GM21825 (cell line): Measurements from ENCODE around the gene SIGLEC15.
"Not testable (repeated sequence)": the region's sequence is repeated elsewhere in the genome, so short reads cannot be mapped to it uniquely, and the experiment has no call there.

Experiments
- ATAC-seq: cut with Tn5 transposase; IDR thresholded peaks from one replicate; pipeline ENCODE4 v1.9.1; 2021; ENCODE audit warnings: mild to moderate bottlenecking, moderate library complexity; ENCODE audit not compliant: unreplicated experiment

Gene SIGLEC15

DNA sequence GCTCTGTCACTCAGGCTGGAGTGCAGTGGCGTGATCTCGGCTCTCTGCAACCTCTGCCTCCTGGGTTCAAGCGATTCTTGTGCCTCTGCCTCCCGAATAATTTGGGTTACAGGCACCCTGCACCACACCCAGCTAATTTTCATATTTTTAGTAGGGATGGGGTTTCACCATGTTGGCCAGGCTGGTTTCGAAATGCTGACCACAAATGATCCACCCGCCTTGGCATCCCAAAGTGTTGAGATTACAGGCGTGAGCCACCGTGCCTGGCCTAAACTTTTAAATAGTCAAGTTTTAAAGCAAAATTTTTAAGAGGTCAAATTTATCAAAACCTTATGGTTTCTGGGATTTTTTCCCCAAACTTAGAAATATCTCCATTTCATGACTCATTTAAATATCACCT lies 6.7 kb upstream of the SIGLEC15 start:
- ATAC-seq, result not testable (repeated sequence)

DNA sequence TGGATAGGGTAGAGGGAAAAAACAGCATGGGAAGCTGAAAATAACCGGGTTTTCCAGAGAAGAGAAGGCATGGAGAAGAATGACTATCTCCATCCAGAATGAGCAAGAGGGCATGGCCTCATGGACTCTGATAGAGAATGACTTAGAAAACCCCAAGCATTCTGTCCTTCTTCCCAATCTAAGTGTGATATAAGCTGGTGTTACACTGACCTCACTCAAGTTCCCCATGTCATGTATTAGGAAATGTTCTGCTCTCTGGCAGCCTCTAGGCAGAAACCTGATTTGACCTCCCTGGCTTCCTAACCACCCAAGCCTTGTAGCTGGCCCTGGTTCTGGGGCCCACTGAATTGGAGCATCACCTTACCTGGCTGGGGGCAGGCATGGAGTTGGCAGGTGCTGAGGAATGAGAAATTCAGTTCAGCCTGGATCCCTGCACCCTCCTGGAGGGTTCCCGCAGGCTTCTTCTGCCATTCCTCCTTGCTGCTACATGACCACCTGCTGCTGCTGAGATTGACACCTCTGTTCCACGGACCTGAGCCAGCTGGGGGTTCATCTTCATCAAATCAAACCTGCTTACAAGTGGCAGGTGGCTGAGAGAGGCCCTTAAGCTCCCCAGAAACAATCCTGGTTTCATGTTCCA lies 5.2 kb upstream of the SIGLEC15 start:
- no peak for ATAC-seq

DNA sequence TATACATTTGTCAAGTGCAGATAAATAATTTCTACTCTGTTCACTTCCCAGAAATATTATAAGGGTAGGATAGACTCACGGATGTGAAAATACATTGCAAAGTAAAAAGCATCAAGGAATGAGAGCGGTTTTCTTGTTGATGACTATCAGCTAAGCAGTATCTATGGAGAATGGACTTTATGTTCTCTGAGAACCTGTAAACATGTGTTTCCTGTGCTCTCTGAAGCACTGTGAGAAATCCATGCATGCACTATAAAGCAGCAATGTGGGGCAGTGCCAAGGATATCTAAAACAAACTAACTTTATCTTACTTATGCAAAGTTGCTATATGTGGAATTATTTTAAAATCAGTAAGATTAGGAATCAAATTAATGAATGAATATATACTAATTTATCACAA lies 4.4 kb upstream of the SIGLEC15 start:
- no peak for ATAC-seq

DNA sequence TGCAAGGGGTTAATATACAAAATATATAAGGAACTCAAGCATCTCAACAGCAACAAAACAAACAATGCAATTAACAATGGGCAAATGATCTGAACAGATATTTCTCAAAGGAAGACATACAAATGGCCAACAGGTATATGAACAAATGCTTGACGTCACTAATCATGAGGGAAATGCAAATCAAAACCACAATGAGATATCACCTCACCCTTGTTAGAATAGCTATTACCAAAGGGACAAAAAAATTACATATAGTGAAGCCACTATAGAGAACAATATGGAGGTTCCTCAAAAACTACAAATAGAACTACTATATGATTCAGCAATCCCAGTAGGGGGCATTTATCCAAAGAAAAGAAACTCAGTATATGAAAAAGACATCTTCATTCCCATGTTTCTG lies 3.8 kb upstream of the SIGLEC15 start:
- no peak for ATAC-seq

DNA sequence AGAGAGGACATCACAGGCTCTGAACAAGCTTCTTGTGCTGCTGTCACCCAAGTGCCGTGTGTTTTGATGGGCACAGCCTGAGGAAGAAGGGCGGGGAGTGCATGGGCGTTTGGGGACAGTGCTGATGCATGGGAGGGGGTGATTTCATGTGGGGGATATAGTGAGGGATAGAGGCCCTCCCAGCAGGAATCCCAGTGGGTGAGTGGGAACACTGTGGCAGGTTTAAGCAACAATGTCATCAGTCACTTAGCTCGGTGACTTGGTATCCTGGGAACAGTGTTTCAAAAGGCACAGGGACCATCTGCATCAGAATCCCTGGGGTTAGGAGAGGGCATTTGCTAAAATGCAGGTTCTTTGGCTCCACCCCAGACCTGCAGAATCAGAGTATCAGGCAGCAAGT lies 609 bp downstream of the SIGLEC15 start:
- no peak for ATAC-seq

DNA sequence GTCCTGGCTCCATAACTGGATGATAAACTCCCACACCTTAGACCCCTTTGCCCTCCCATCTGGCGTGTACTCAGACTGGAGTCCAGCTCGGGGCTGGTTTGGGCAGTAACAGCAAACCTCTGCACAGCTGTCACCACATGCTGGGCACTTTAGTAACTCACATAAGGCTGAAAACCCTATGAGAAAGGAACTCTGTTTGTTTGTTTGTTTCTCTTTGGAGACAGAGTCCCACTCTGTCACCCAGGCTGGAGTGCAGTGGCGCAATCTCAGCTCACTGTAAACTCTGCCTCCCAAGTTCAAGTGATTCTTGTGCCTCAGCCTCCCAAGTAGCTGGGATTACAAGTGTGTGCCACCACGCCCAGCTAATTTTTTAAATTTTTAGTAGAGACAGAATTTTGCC lies 1.2 kb downstream of the SIGLEC15 start:
- ATAC-seq, result not testable (repeated sequence)

DNA sequence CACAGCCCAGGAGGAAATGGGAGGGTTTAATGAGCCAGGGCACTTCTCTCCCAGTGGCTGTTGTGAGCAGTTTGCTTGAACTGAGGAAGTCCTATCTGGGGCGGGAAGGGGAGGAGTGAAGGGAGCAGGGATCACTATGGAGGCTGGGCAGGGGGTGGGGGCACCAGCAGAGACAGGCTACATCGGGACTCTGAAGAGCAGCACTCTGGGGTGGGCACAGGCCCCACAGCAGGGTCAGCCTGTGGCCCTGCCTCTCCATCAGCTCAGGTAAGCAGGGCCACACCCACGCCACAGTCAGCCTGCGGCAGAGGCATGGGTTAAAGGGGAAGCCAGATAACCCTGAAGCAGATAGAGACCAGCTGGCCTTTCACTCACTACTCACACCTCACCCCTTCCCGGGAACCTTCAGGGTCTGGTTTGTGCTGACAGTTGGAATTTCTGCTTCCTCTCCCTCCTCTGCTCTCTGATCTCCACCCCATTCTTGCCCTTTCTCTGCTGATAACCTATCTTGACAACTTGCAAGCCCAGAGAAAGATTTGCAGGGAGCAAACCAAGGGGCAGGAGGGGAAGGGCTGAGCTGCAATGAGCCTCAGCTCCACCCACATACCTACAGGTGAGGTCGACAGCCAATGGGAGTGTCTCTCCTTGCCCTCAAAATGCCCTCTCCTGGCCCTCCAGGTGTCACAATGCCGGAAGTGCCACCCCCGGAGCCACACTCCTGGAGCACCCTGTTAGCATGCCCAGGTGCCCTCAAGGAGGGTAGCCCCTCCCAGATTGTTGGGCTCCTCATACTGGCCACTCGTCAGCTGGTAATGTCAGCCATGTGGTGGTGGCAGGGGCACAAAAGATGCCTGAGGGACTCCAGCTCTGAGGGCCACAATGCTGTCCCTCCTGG lies 3.7 kb downstream of the SIGLEC15 start:
- no peak for ATAC-seq

DNA sequence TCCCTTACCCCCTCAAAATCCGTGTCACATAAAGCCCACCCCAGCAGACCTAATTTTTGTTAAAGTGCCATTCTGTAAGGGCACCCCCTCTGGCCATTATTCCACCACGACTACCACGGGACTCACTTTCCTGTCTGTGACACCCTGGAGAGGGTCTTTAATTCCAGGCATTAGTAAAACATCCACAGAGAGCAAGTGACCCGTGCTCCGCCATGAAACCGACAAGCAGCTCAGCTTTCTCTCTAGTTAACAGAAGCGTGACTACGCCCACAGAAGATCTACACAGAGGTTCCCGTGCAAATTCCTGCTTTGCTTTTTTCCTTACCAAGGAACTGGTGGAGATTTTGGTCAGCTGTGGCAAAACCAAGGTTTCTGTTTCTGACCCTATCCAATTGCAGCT lies 4.4 kb downstream of the SIGLEC15 start:
- no peak for ATAC-seq

DNA sequence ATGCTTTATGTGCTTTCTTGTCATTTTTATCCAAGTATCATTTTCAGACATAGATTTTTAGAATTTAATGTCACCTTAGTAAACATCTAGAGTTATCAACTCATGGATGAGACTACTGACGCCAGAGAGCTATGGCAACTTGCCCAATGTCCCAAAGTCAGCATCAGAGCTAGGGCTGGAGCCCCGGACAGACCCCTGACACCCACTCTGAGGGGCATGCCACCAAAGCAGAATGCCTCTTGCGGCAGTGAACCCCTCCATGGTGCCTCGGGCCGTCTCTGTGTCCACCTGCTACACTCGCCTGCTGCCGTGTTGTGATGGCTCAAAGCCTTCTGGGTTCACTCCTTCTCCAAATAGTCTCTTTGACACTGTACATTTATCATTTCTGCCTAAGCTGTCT lies 5.4 kb downstream of the SIGLEC15 start:
- ATAC-seq, result no peak

DNA sequence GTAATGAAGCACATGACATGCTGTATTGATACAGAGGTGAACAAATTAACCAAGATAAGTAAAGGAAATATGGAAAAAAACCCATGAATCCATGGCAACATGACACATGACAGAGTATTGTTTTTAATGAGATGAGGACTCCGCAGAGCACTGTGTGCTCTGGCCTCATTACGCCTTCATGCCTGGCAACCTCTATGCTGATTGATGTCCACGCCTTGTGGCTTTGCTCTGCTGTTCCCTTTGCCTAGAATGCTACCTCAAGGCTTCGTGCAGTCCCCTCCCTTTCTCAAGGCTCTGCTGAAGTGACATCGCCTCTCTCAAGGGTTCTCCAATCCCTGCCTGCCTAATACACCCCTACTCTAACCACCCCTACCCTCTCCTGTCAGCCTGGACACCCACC lies 8.4 kb downstream of the SIGLEC15 start:
- ATAC-seq, result no peak

DNA sequence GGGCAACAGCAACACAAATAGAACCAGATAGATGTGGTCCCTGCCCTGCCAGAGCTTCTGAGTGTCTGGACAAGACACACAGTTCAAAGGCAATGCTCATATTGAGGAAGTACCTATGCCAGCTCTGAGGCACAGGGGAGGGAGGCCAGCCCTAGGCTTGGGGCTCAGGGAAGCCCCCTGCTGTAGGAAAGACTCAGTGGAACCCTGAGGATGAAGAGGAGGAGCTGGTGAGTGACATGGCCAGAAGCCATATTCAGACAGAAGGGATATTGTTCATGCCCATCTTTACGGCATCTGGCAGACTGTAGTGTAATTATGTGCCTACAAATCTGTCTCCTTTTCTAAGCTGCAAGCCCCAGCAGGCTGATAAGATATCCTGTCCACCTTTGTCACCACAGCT lies 8.8 kb downstream of the SIGLEC15 start:
- ATAC-seq, result no peak

DNA sequence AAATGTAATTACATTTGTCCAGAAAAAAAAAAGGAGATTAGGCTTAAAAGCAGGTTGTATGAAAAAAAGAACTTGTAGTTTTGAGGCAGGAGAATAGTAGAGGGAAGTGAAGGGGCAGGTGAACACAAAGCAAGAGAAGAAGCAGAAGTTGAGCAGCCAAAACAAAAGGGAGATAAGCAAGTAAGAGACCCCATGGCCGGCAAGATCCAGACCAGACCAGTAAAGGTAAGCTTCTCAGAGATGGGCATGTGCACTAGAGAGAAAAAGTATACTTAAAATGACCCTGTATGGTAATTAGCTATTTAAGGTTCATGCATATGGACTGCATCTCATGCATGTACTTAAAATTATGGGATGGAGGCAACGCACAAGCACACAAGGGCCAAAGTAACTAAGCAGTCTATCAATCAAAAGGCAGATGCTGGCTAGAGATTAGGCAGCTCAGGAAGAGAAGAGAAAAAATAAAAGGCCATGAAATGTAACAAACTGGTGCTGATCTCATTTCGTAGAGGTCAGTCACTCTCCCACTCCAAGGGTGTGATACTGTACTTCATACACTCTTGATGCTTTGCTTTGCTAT lies 9.7 kb downstream of the SIGLEC15 start:
- ATAC-seq, result no peak

DNA sequence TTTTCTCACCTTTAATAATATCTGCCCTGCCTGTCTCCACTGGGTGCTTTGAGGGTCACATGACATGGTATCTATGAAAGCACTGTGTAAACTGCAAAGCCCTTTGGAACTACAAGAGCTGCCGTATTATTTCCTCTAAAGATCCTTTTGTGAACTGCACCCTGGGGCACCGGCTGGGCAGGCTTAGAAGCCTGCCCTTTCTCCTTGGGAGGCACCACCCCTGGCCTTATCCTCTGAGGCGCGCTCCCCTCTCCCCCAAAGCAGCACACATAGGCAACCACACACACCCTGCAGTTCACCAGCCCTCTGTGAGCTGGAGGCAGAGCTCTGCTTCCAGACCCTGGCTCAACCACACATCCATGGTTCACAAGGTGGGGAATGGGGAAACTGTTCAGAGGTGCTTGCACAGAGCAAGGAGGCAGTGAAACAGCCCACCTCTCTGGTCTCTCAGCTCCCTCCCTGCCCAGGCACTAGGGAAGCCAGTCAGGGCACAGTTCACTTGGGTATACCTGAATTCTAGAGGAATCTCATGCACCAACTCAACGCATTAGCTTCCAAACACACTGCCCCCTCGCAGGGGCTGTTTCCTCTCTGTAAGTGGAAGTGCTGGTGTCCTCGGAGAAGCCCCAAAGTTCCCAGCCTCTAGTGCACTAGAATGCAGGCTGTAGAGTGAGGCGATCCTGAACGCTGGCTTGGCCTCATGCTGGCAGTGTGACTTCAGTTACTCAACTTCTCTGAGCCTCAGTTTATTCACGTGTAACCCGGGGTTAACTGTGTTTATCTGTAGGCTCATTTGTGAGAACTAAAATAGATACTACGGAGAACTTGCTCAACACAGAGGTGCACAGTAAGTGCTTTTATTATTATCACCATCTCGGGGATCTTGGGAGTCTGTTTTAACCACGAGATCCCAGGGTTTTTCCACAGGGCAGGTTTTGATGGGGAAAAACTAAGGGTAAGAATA lies 11.0 kb downstream of the SIGLEC15 start:
- no peak for ATAC-seq

DNA sequence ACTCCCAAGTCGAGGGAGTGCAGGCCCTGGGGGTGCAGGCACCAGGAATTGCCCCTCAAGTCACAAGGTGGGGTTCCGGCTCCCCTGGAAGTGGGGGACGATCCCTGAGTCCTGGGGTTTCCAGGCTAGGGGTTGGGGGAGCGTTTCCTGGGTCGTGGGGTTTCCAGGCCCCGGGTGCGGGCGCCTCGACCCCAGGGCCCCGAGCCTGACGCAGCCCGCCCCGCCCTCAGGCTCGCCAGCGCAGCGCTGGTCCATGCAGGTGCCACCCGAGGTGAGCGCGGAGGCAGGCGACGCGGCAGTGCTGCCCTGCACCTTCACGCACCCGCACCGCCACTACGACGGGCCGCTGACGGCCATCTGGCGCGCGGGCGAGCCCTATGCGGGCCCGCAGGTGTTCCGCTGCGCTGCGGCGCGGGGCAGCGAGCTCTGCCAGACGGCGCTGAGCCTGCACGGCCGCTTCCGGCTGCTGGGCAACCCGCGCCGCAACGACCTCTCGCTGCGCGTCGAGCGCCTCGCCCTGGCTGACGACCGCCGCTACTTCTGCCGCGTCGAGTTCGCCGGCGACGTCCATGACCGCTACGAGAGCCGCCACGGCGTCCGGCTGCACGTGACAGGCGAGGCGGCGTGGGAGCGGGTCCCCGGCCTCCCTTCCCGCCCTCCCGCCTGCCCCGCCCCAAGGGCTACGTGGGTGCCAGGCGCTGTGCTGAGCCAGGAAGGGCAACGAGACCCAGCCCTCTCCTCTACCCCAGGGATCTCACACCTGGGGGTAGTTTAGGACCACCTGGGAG lies 12.0 kb downstream of the SIGLEC15 start:
- peak; percentile 57 for ATAC-seq

DNA sequence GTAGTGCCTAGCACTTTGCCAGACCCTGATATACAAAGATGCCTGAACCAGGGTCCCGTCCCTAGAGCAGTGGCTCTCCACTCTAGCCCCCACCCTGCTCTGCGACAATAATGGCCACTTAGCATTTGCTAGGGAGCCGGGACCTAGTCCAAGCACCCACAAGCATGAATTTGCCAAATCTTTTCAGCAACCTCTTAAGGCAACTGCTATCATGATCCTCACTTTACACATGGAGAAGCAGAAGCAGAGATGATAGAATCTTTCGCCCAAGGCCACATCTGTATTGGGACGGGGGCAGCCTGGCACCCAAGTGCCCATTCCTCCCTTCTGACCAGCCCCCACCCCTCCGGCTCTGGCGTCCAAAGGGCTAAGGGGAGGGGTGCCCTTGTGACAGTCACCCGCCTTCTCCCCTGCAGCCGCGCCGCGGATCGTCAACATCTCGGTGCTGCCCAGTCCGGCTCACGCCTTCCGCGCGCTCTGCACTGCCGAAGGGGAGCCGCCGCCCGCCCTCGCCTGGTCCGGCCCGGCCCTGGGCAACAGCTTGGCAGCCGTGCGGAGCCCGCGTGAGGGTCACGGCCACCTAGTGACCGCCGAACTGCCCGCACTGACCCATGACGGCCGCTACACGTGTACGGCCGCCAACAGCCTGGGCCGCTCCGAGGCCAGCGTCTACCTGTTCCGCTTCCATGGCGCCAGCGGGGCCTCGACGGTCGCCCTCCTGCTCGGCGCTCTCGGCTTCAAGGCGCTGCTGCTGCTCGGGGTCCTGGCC lies 13.0 kb downstream of the SIGLEC15 start:
- no peak for ATAC-seq

DNA sequence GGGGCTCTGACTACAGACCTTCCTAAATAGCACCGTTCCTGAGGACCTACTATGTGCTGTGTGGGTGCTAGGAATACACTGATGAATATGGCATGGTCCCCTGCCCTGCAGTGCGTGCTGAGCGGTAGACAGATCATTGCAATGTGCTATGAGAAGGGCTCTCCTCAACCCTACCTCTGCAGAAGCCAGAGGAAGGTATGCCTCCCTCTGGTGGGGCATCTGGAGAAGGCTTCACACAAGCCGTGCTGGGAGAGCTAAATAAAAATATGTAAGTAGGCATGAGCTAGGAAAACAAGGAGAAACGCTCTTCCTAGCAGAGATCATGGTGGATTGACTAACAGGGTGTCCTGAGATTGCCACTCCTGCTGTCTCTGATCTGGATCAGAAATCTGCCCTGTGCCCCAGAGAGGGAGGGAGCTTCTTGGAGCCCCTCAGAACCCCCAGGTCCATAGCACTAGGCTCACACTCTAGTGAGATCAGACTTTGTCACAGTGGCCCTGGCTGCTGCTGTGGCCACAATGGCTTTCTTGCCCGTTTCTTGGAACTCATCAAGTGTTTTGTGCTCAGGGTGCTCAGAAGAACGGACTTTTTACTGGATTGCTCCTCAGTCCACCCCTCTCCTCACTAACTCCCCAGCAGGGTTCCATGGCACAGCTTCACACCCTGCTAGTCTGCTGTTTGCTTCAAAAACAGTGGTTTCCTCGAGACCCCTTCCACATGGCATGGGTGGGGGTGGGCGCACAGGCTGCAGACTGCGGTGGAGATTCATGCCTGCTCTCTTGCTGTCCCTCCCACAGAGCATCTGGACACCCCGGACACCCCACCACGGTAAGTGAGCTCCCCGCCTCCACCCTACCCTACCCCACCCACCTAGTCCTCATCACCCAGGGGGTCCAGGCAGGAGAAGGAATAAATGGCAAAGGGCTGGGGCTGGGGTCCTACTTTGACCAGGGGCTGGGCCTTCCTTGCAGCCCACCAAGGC lies 14.2 kb downstream of the SIGLEC15 start:
- ATAC-seq, result peak; percentile 51

DNA sequence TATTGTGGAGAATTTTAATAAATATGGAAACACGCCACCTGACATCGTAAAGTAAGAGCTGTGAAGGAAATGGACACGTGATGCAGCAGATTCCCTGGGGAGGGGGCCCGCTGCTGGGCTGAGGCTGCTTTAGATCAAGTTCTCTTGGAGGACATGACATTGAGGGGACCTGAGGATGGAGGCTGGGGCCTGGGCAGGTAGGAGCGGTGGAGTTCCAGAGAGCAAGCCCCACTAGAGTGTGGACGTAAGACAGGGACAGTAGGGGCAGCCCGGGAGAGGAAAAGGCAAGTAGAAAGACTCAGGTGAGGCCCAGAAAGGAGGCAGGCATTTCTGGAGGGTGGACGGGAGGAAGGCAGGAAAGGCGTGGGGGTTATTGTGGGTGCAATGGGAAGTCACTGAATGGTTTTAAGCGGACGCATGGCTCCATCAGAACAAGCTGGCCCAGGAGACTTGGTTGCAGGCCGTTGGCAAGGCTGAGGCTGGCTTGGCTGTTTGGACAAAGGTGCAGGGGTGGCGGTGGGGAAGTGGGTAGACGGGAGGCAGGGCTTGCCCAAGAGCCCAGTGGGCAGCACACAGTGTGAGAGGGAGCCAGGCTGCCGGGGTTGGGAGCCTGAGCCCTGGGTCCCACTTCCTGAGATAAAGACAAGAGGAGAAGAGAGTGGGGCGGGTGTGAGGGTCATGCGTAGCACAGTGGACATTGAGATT lies 15.7 kb downstream of the SIGLEC15 start:
- ATAC-seq, result no peak
